Measurements from ENCODE around the gene EXD2. TPM values are rescaled to one million over a fixed set of nuclear protein-coding genes. Genes with fewer than 3 reads are reported as not detected.

The EXD2 gene, protein sequence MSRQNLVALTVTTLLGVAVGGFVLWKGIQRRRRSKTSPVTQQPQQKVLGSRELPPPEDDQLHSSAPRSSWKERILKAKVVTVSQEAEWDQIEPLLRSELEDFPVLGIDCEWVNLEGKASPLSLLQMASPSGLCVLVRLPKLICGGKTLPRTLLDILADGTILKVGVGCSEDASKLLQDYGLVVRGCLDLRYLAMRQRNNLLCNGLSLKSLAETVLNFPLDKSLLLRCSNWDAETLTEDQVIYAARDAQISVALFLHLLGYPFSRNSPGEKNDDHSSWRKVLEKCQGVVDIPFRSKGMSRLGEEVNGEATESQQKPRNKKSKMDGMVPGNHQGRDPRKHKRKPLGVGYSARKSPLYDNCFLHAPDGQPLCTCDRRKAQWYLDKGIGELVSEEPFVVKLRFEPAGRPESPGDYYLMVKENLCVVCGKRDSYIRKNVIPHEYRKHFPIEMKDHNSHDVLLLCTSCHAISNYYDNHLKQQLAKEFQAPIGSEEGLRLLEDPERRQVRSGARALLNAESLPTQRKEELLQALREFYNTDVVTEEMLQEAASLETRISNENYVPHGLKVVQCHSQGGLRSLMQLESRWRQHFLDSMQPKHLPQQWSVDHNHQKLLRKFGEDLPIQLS
- polyA plus RNA-seq (2013): 9.4 and 9.5 TPM in 2 replicates

DNA sequence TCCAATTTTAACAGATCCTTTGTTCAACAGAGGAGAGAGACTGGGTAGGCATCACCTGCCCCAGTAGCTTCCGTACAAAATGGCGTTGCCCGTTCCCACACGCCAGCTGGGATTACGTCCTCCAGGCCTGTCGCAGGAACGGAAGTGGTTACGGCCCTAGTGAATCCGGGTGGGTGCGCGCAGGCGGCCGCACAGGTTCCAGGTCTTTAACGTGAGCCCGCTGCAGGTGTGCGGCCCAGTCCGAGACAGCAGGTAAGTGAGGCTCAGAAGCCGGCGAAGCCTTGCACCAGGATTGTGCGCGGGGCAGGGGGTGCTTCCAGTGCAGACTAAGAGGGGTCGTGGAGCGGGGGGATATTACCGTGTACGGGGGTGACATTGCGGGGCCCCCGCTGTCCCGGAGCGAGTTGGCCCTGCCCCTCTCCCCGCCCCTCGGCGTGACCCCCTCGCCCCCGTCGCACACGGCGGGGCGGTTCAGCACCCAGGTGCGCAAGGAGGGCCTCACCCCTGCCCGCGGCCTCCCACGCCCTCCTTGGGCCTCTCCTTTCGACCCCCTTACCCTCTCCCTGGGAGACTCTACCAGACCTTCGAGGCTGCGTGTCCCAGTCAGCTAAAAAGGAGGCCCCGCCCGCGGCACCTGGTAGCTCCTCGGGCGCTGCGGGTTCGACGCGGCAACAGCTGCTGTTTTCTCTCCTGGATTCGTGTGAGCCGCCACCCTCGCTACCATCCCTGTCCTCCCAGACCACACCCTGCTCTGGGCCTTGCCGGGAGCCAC lies at the start of gene EXD2:
EXD2 (plus strand) TSS at position 159 of the 772 bp plus-strand sequence. CDS start 17,973 bp downstream, outside the sequence.
- Histone ChIP-seq H2AK5ac (ENCODE audit: low read length) (no peak within 1 kb of the TSS), H3K9me3 (ENCODE audit: insufficient read depth, low read depth, low read length) (no peaks in the 10 kb centered on the region), H3K18ac (ENCODE audit: low read length) (no peak within 1 kb of the TSS), H3K27me3 (ENCODE audit: insufficient read depth, low read length) (no peaks in the 10 kb centered on the region), H2AFZ (ENCODE audit: insufficient read depth, low read length, poor library complexity) (peak within 1 kb of the TSS; percentile 70), H2BK5ac (ENCODE audit: low read depth, low read length, poor library complexity) (no peak within 1 kb of the TSS), H4K91ac (ENCODE audit: low read depth, low read length) (peak within 1 kb of the TSS; percentile 61), H3K79me2 (ENCODE audit: control insufficient read depth, insufficient read depth, low read length, poor library complexity) (peaks cover 3% of the 10 kb centered on the region), H3K23ac (ENCODE audit: low read length) (no peak within 1 kb of the TSS), H3K14ac (ENCODE audit: low read length) (peak within 1 kb of the TSS; percentile 85), H3K27ac (ENCODE audit: low read depth, low read length) (peak within 1 kb of the TSS; percentile 52), H4K12ac (ENCODE audit: low read depth, low read length) (peak within 1 kb of the TSS; percentile 84), H3K4me2 (ENCODE audit: low read length) (peak within 1 kb of the TSS; percentile 72), H2BK12ac (ENCODE audit: low read length) (no peak within 1 kb of the TSS), H2BK120ac (ENCODE audit: insufficient read depth, low read length, poor library complexity) (peak within 1 kb of the TSS; percentile 44), H3K9ac (ENCODE audit: low read length) (peak within 1 kb of the TSS; percentile 52), H3K4me3 (ENCODE audit: low read depth, low read length) (peak within 1 kb of the TSS; percentile 86), H4K8ac (ENCODE audit: low read depth, low read length) (peak within 1 kb of the TSS; percentile 65), H3K4ac (ENCODE audit: low read depth, low read length) (no peak within 1 kb of the TSS), H3K79me1 (ENCODE audit: low read length) (peaks cover 5% of the 10 kb centered on the region), H3K36me3 (ENCODE audit: control insufficient read depth in 1 of 2, insufficient read depth in 2 of 2, low read length in 2 of 2) (no peaks in the 10 kb centered on the region), H3K4me1 (ENCODE audit: control insufficient read depth in 1 of 2, insufficient read depth in 2 of 2, low read length in 2 of 2) (no peaks in the 10 kb centered on the region)
- no CpG with 5 or more reads among the region's 58 CpGs for WGBS (ENCODE audit: extremely low coverage, insufficient coverage, insufficient read length)
- peak; percentile 92 to 93 for DNase-seq

DNA sequence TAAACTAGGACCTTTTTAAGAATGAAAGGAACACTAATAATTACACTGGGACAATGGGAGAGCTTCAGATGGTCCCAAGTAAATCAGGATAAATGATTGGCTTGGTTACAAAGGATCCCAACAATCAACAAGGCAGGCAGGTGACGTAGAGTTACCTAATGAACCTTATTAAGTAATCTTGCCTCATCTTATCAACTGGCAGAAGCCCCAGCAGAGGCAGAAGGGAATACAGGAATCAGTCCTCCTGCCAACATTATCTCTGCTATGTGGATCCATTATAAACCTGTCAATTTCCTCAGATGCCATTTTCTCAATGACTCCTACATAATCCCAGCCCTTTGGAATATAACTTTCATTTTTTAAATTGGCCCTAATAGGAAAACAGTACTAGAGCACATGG lies 49.7 kb upstream of the EXD2 start:
- H3K4me3 ChIP-seq (ENCODE audit: low read depth, low read length): no peak overlapping the region
- H2AK5ac ChIP-seq (ENCODE audit: low read length): no peak overlapping the region
- H3K4me1 ChIP-seq (ENCODE audit: control insufficient read depth in 1 of 2, insufficient read depth in 2 of 2, low read length in 2 of 2): peaks cover 2 to 8% of the 10 kb centered on the region in 2 experiments
- no peaks in the 10 kb centered on the region for H3K36me3 ChIP-seq (ENCODE audit: control insufficient read depth in 1 of 2, insufficient read depth in 2 of 2, low read length in 2 of 2)
- H3K4ac ChIP-seq (ENCODE audit: low read depth, low read length): no peak overlapping the region
- no CpG with 5 or more reads among the region's 1 CpG for WGBS (ENCODE audit: extremely low coverage, insufficient coverage, insufficient read length)
- no peak overlapping the region for H3K9ac ChIP-seq (ENCODE audit: low read length)
- no peaks in the 10 kb centered on the region for H3K79me1 ChIP-seq (ENCODE audit: low read length)
- H3K9me3 ChIP-seq (ENCODE audit: insufficient read depth, low read depth, low read length): no peaks in the 10 kb centered on the region
- H4K12ac ChIP-seq (ENCODE audit: low read depth, low read length): no peak overlapping the region
- H2AFZ ChIP-seq (ENCODE audit: insufficient read depth, low read length, poor library complexity): no peak overlapping the region
- no peaks in the 10 kb centered on the region for H3K27me3 ChIP-seq (ENCODE audit: insufficient read depth, low read length)
- H2BK120ac ChIP-seq (ENCODE audit: insufficient read depth, low read length, poor library complexity): no peak overlapping the region
- no peak for DNase-seq
- no peaks in the 10 kb centered on the region for H3K79me2 ChIP-seq (ENCODE audit: control insufficient read depth, insufficient read depth, low read length, poor library complexity)
- no peak overlapping the region for H2BK12ac ChIP-seq (ENCODE audit: low read length)
- no peak overlapping the region for H3K4me2 ChIP-seq (ENCODE audit: low read length)
- H3K27ac ChIP-seq (ENCODE audit: low read depth, low read length): no peak overlapping the region
- H3K23ac ChIP-seq (ENCODE audit: low read length): no peak overlapping the region
- no peak overlapping the region for H2BK5ac ChIP-seq (ENCODE audit: low read depth, low read length, poor library complexity)
- H3K18ac ChIP-seq (ENCODE audit: low read length): no peak overlapping the region
- no peak overlapping the region for H4K8ac ChIP-seq (ENCODE audit: low read depth, low read length)
- H3K14ac ChIP-seq (ENCODE audit: low read length): no peak overlapping the region
- no peak overlapping the region for H4K91ac ChIP-seq (ENCODE audit: low read depth, low read length)

DNA sequence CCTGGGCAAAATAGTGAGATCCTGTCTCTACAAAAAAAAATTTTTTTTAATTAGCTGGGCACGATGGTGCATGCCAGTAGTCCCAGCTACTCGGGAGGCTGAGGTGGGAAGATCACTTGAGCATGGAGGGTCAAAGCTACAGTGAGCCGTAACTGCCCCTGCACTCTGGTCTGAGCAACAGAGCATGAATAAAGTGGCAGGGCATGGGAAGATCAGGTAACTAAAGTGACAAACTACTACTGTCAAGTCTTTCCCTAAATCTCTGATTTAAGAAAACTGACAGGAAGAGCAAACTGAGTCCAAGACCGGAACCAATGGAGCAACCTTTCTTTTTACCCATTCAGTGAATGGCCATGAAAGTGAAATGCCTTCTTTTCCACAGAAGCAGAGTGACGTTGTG lies 49.2 kb upstream of the EXD2 start:
- Histone ChIP-seq H3K79me2 (ENCODE audit: control insufficient read depth, insufficient read depth, low read length, poor library complexity) (no peaks in the 10 kb centered on the region), H3K9ac (ENCODE audit: low read length) (no peak overlapping the region), H3K4me3 (ENCODE audit: low read depth, low read length) (no peak overlapping the region), H2BK120ac (ENCODE audit: insufficient read depth, low read length, poor library complexity) (no peak overlapping the region), H4K91ac (ENCODE audit: low read depth, low read length) (no peak overlapping the region), H4K12ac (ENCODE audit: low read depth, low read length) (no peak overlapping the region), H3K18ac (ENCODE audit: low read length) (no peak overlapping the region), H3K4ac (ENCODE audit: low read depth, low read length) (no peak overlapping the region), H2AFZ (ENCODE audit: insufficient read depth, low read length, poor library complexity) (no peak overlapping the region), H2AK5ac (ENCODE audit: low read length) (no peak overlapping the region), H3K4me2 (ENCODE audit: low read length) (no peak overlapping the region), H4K8ac (ENCODE audit: low read depth, low read length) (no peak overlapping the region), H3K14ac (ENCODE audit: low read length) (no peak overlapping the region), H2BK5ac (ENCODE audit: low read depth, low read length, poor library complexity) (no peak overlapping the region), H3K79me1 (ENCODE audit: low read length) (no peaks in the 10 kb centered on the region), H3K27me3 (ENCODE audit: insufficient read depth, low read length) (no peaks in the 10 kb centered on the region), H3K27ac (ENCODE audit: low read depth, low read length) (no peak overlapping the region), H3K36me3 (ENCODE audit: control insufficient read depth in 1 of 2, insufficient read depth in 2 of 2, low read length in 2 of 2) (no peaks in the 10 kb centered on the region), H2BK12ac (ENCODE audit: low read length) (no peak overlapping the region), H3K9me3 (ENCODE audit: insufficient read depth, low read depth, low read length) (no peaks in the 10 kb centered on the region), H3K23ac (ENCODE audit: low read length) (no peak overlapping the region), H3K4me1 (ENCODE audit: control insufficient read depth in 1 of 2, insufficient read depth in 2 of 2, low read length in 2 of 2) (peaks cover 2 to 8% of the 10 kb centered on the region in 2 experiments)
- DNase-seq: no peak
- no CpG with 5 or more reads among the region's 5 CpGs for WGBS (ENCODE audit: extremely low coverage, insufficient coverage, insufficient read length)

DNA sequence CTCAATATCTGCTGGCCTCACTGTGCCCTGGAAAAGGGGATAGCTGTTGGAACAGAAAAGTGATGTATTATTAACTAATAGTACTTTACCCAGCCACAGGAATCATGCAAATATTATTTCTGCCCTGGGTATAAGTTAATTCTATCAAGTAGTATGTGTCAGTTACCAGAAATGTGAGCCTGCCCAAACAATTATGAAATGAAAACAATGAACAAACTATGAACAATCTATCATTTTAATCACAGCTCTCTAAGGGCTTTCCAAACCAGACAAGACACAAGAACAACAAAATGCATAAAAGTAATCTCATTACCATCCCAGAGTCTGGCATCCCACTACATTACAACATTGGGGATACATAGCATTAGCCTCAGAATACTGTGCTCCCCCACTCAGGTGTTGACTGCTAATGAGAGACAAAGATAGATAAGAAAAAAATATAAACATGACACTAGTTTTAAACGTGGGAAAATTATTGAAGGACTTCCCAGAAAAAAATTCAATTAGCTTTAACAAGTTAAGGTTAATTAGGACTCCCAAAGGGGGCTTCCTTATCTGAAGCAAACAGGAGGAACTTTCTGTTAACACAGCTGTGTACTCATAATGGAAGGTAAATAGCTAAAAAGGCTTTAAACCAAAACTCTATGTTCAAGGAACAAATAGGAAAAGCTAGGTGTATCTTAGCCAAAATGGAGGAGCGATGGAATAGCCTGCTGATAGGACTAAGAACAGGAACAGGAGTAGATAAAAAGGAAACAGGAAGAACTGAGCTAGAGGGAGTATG lies 41.6 kb upstream of the EXD2 start:
- H3K27me3 ChIP-seq (ENCODE audit: insufficient read depth, low read length): no peaks in the 10 kb centered on the region
- H3K18ac ChIP-seq (ENCODE audit: low read length): no peak overlapping the region
- no peak overlapping the region for H4K12ac ChIP-seq (ENCODE audit: low read depth, low read length)
- H2BK12ac ChIP-seq (ENCODE audit: low read length): no peak overlapping the region
- H3K27ac ChIP-seq (ENCODE audit: low read depth, low read length): no peak overlapping the region
- no peaks in the 10 kb centered on the region for H3K9me3 ChIP-seq (ENCODE audit: insufficient read depth, low read depth, low read length)
- peaks cover 21% of the 10 kb centered on the region for H3K79me1 ChIP-seq (ENCODE audit: low read length)
- H3K36me3 ChIP-seq (ENCODE audit: control insufficient read depth in 1 of 2, insufficient read depth in 2 of 2, low read length in 2 of 2): peaks cover 0 to 4% of the 10 kb centered on the region in 2 experiments
- H3K14ac ChIP-seq (ENCODE audit: low read length): no peak overlapping the region
- no peak overlapping the region for H3K23ac ChIP-seq (ENCODE audit: low read length)
- no peak overlapping the region for H3K4ac ChIP-seq (ENCODE audit: low read depth, low read length)
- H4K8ac ChIP-seq (ENCODE audit: low read depth, low read length): no peak overlapping the region
- no peak overlapping the region for H2BK5ac ChIP-seq (ENCODE audit: low read depth, low read length, poor library complexity)
- no CpG with 5 or more reads among the region's 2 CpGs for WGBS (ENCODE audit: extremely low coverage, insufficient coverage, insufficient read length)
- no peak overlapping the region for H3K4me2 ChIP-seq (ENCODE audit: low read length)
- no peak overlapping the region for H3K9ac ChIP-seq (ENCODE audit: low read length)
- no peak for DNase-seq
- H2BK120ac ChIP-seq (ENCODE audit: insufficient read depth, low read length, poor library complexity): no peak overlapping the region
- peaks cover 16% of the 10 kb centered on the region for H3K79me2 ChIP-seq (ENCODE audit: control insufficient read depth, insufficient read depth, low read length, poor library complexity)
- no peak overlapping the region for H3K4me3 ChIP-seq (ENCODE audit: low read depth, low read length)
- no peaks in the 10 kb centered on the region for H3K4me1 ChIP-seq (ENCODE audit: control insufficient read depth in 1 of 2, insufficient read depth in 2 of 2, low read length in 2 of 2)
- H2AFZ ChIP-seq (ENCODE audit: insufficient read depth, low read length, poor library complexity): no peak overlapping the region
- no peak overlapping the region for H2AK5ac ChIP-seq (ENCODE audit: low read length)
- no peak overlapping the region for H4K91ac ChIP-seq (ENCODE audit: low read depth, low read length)

Data from trophoblast cell (in vitro differentiated cells and primary cell).